Omental fat pad (tissue), 4 donors: Measurements from ENCODE around the gene ELK3. TPM values are rescaled to one million over a fixed set of nuclear protein-coding genes. Genes with fewer than 3 reads are reported as not detected.
"Not testable (repeated sequence)": the region's sequence is repeated elsewhere in the genome, so short reads cannot be mapped to it uniquely, and the experiment has no call there.

Experiments used
- ATAC-seq: fragments of 150-250 bp; one replicate; pipeline ENCODE4 v1.9.1; 2016; ENCODE audit warnings: mild to moderate bottlenecking, moderate library complexity; ENCODE audit not compliant: low FRiP score
- DNase-seq: peaks from one replicate; pipeline ENCODE4 v3.0.0-alpha.2; 2019; ENCODE audit warnings: low spot score
- small RNA-seq: library from RNA; depleted of rRNA; stranded (forward); fragments of <200 nt; gene quantifications from one replicate; pipeline ENCODE3, GENCODE V24; 2016
- total RNA-seq, 4 donors: library from RNA; depleted of rRNA; stranded (reverse); fragments of >200 nt; gene quantifications; one replicate each; pipeline ENCODE4 v1.1.0, GENCODE V29; 2016
- TF ChIP-seq, protein P1 (sequence below), 3 donors: fragments of 450-650 bp; IDR thresholded peaks; one replicate each; pipeline ENCODE4 v1.5.1; 2016 to 2017; ENCODE audit warnings: antibody characterized with exemption in 3 of 3, mild to moderate bottlenecking in 3 of 3, moderate library complexity in 2 of 3

Gene ELK3
- total RNA-seq, 4 donors from 2014 or later = 22.4 to 69.7 (median 37.9) TPM

DNA sequence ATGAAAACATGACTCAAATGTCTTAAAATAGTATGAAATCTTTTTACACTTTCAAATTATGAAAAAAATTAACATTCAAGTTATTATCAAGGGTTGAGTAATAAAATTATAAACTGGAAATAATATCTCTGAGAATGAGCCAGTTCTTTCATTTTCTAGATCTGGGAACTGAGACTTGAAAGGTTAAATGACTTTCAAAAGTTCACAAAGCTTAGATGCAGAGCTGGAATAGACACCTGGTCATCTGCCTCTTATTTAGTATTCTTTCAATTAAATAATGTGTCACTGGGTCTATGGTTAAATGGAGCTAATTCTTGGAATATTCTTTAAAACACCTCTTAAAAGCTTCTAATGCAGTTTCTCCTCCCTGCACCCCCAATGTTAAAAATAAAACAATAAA is 119.4 kb downstream of the ELK3 start:
- DNase-seq = no peak
- TF ChIP-seq, protein P1, sequence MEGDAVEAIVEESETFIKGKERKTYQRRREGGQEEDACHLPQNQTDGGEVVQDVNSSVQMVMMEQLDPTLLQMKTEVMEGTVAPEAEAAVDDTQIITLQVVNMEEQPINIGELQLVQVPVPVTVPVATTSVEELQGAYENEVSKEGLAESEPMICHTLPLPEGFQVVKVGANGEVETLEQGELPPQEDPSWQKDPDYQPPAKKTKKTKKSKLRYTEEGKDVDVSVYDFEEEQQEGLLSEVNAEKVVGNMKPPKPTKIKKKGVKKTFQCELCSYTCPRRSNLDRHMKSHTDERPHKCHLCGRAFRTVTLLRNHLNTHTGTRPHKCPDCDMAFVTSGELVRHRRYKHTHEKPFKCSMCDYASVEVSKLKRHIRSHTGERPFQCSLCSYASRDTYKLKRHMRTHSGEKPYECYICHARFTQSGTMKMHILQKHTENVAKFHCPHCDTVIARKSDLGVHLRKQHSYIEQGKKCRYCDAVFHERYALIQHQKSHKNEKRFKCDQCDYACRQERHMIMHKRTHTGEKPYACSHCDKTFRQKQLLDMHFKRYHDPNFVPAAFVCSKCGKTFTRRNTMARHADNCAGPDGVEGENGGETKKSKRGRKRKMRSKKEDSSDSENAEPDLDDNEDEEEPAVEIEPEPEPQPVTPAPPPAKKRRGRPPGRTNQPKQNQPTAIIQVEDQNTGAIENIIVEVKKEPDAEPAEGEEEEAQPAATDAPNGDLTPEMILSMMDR (IDR thresholded peaks at IDR 0.05) = no peak
- no peak for ATAC-seq

DNA sequence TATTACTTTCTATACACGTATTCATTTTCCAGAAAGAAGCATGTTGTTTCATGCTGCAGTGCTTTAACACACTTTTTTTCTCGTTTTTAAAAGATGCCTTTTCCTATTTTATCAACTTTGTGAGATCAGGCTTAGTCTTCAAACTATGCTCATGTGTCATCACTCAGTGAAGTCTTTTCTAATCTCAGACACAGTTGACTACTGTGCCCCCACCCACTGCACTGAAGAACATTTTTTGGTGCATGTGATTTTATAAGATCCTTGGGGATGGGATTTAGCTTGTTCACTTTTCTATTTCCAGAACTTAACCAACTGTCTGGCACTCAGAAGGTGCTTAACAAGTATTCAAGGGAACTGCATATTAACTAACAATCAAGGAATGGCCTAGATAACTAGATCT is 120.5 kb downstream of the ELK3 start:
- DNase-seq (no peak), ATAC-seq (no peak)
- TF ChIP-seq, protein P1 (IDR thresholded peaks at IDR 0.05) = no peak

DNA sequence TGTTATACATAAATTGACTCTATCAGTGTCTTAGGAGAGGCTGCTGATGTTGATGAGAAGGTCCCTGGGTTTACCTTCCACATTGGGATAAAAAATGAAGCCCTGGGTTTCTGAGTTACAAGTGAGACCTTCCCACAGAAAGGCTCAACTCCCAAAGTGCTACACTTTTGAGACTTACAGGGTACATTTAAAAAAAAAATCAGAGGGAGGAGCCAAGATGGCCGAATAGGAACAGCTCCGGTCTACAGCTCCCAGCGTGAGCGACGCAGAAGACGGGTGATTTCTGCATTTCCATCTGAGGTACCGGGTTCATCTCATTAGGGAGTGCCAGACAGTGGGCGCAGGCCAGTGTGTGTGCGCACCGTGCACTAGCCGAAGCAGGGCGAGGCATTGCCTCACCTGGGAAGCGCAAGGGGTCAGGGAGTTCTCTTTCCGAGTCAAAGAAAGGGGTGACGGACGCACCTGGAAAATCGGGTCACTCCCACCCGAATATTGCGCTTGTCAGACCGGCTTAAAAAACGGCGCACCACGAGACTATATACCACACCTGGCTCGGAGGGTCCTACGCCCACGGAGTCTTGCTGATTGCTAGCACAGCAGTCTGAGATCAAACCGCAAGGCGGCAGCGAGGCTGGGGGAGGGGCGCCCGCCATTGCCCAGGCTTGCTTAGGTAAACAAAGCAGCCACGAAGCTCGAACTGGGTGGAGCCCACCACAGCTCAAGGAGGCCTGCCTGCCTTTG is 121.7 kb downstream of the ELK3 start:
- not testable (repeated sequence) for DNase-seq, ATAC-seq

DNA sequence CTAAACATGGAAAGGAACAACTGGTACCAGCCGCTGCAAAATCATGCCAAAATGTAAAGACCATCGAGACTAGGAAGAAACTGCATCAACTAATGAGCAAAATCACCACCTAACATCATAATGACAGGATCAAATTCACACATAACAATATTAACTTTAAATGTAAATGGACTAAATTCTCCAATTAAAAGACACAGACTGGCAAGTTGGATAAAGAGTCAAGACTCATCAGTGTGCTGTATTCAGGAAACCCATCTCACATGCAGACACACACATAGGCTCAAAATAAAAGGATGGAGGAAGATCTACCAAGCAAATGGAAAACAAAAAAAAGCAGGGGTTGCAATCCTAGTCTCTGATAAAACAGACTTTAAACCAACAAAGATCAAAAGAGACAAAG is 123.6 kb downstream of the ELK3 start:
- not testable (repeated sequence) for ATAC-seq, DNase-seq

Small RNA genes lying within 50 kb of the gene (small RNA-seq; reads per million reads assigned to genes)
- gene RNU4-24P = not detected

Other genes starting within 250 kb of the ELK3 start
- 1 to 10 TPM; 1.2 to 8.7 (median 1.7) TPM for gene HAL, start 198.0 kb upstream of the ELK3 start, total RNA-seq
- 10 to 100 TPM; 60.8 to 77.8 (median 70.0) TPM for gene LTA4H, start 158.8 kb upstream of the ELK3 start, total RNA-seq
- 100 to 1,000 TPM in 2 of 4 donors, 10 to 100 TPM in 2; 35.8 to 107 (median 100) TPM for gene CDK17, start 206.1 kb downstream of the ELK3 start, total RNA-seq